Inflammatory macrophage (primary cell): ENCODE results near the gene PLA2G15.
"Not testable (repeated sequence)": the region's sequence is repeated elsewhere in the genome, so short reads cannot be mapped to it uniquely, and the experiment has no call there.

Source experiments
- DNase-seq, 2 donors: peaks; one replicate each; pipeline ENCODE4 v3.0.0-alpha.2; 2020 to 2022

Gene PLA2G15

DNA sequence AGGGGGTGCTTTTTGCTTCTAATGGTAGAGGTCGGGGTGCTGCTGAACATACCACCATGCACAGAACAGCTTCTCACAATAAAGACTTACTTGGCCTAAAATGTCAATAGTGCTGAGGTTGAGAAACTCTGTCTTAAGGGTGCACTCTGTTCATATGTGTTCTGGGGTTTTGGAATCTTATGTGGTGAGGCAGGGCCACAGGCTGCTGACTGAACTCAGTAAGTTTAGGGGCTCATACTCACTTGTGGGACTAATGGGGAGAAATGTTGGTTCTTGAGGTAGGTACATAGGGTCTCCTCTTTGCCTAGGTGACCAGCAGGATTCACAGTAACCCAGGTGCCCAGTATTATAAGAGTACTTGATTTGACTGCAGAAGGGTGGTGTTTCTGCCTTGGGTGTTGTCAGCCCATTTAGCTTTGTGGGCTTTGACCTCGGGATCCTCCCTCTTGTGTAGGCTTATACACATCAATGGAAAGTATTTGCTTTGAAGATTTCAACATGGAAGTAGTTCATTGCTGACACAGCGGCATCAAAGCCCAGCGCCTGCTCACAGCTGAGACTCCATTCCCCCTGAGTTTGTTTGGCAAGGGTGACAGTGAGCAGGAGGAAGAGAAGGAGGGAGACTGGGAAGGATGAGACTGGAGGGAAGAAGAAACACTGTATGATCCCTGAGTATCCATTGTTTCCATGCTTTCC lies 36.3 kb downstream of the PLA2G15 start:
- no peak for DNase-seq

GRCh38 chr16:68282064-68282452 lies 36.9 kb downstream of the PLA2G15 start:
- DNase-seq, result no peak

DNA sequence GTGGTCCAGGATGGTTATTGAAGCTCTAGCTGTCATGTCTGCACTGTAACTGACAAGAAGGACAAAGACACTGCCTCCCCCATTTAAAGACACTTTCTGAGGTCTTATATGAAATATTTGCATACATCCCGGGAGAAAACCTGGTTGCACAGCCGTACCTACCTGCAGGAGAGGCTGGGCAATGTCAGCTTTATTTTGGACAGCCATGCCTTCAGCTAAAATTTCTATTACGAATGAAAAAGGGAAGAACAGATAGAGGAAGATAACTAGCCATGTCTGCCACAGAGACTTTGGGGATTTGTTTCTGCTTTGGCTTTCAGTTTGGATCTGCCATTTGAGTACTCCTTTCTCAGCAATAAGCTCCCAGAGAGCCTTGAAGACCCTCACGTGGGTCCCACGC lies 38.2 kb downstream of the PLA2G15 start:
- DNase-seq, result peak in 1 of 2 donors; percentile 4

DNA sequence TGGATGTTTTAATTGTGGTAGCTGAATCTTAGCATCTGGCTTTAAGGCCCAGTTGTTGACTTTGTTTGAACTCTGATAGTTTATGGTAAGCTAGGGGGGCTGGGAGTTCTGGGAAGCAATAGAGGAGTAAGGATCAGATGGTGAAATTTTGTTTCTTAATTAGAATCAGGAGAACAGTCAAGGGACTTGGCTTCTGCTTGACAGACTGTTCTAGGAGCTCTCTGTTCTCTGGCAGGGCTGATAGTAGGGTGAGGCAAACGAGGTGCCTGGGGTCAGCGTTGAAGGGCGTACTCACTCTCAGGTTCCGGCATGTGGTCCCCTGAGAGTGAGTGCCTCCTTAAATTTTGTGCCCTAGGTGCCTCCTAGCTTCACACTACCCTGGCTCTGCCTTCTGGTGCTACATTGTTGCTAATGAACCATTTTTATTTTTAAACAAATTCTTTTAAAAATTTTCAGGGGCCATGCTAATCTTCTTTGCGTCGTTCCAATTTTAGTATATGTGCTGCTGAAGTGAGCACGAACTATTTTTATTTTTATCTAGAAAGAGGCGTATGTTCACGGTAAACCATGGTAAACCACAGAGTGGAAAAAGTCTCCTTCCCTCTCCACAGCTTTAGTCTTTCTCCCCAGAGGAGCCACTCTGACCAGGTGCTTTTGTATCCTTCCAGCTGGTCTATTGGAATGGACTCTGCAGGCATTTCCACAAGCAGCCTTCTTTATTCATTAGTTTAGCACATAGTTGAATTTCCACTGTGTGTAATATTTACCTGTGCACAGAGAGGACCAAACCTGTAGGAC lies 38.8 kb downstream of the PLA2G15 start:
- DNase-seq, result no peak

GRCh38 chr16:68284847-68285246 lies 39.7 kb downstream of the PLA2G15 start:
- DNase-seq, result peak; percentile 31 to 52

GRCh38 chr16:68285683-68286082 lies 40.5 kb downstream of the PLA2G15 start:
- no peak for DNase-seq

GRCh38 chr16:68286153-68287074 lies 41.2 kb downstream of the PLA2G15 start:
- DNase-seq, result peak; percentile 36 to 52

- peak in 1 of 2 donors; percentile 40 for DNase-seq
Observed at GRCh38 chr16:68287276-68288251, 42.4 kb downstream of the PLA2G15 start.

- DNase-seq, result no peak
Observed at GRCh38 chr16:68288252-68288650, 43.1 kb downstream of the PLA2G15 start.

DNA sequence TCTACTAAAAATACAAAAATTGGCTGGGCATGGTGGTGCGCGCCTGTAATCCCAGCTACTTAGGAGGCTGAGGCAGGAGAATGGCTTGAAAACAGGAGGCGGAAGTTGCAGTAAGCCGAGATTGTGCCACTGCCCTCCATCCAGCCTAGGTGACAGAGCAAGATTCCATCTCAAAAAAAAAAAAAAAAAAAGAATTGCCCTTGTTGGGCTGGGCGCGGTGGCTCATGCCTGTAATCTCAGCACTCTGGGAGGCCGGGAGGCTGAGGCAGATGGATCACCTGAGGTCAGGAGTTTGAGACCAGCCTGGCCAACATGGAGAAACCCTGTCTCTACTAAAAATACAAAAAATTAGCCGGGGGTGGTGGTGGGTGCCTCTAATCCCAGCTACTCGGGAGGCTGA lies 43.6 kb downstream of the PLA2G15 start:
- DNase-seq, result not testable (repeated sequence)

GRCh38 chr16:68289202-68289601 lies 44.0 kb downstream of the PLA2G15 start:
- no peak for DNase-seq

DNA sequence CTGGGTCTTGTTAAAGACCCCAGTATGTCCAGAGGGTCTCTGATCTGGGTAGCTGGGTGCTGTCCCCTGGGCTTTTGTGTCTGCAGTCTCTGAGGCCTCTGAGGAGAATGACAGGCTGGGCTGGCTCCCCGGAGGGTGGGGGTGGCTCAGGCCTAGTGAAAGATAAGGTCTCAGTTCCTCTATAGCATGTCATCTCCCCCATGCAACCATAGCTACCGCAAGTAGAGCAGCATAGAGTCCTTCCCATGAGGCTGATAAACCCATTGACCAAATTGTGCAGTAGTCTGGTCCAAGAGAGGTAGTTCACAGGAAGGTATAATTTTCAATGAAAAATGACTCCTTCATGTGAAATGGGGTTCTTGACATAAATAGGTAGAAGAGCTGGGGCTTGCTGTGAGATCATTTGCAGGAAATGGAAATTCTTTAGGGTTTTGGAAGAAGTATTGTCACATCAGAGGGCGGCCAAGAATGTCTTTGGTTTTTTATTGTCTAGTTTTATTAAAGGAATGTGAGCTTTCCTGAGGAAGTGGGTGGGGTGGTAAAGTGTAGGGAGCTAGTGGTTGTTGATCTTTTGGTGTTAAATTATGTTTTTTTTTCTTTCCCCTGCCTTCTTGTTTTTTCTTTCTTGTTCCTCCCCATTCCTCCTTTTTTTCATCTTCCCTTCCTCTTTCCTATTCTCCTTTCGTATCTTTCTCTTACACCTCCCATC lies 44.6 kb downstream of the PLA2G15 start:
- peak; percentile 22 to 61 for DNase-seq

DNA sequence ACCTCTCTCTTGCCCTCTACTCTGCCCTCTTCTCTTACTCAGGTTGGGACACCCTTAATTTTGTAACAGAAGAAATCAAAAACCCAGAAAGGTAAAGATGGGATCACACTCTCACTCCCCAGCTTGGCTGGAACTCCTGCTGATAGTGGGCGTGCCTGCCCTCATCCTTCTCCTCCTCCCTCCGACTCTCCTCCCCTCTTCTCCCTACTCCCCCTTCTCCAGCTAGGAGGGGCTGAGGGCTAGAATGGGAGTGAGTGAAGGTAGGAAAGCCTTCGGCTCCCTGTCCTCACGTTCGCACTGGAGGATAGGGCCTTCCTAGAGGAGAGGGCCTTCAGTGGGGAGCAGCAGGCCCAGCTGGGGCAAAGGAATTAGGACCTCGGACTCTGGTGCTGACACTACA lies 45.3 kb downstream of the PLA2G15 start:
- no peak for DNase-seq

DNA sequence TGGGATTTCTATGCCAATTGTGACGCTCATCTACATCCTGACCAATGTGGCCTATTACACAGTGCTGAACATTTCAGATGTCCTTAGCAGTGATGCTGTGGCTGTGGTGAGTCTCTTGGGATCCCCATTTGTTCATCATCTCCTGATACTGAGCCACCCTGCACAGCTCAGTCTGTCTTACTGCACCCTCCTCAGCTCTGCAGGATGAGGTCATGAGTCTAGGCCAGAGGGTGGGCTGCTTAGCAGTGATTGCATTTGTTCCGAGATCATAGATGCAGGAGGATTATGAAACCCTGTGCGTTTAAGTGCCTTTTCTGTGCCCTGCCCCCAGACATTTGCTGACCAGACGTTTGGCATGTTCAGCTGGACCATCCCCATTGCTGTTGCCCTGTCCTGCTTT lies 46.1 kb downstream of the PLA2G15 start:
- no peak for DNase-seq

DNA sequence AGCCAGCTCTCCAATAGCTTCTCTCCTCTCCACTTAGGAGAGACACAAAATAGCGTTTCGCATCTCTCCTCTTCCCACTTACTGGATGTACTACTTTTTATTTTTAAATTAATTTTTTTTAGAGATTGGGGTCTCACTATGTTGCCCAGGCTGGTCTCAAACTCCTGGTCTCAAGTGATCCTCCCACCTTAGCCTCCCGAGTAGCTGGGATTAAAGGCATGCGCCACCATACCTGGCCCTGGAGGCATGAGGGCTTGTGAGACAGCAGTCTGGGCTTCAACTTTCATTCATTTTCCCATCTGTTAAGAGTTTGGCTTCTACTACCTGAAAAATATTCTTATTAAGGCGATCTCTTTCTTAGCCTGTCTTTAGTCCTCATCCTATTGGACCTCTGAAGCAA lies 47.3 kb downstream of the PLA2G15 start:
- DNase-seq, result no peak

GRCh38 chr16:68296291-68296690 lies 51.1 kb downstream of the PLA2G15 start:
- DNase-seq, result no peak

DNA sequence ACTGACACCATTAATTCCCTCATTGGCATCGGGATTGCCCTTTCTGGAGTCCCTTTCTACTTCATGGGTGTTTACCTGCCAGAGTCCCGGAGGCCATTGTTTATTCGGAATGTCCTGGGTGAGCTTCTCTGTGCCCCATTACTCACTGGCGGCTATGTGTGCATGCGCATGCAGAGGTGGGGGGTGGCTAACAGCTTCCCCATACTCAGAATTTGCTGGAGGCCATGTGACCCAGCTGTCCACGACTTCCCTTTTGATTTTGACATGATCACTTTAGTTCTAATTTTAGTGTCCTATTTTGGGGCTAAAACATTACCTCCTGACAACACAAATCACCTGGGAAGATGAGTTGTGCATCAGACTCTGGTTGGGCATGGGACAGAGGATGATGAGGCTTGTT lies 51.5 kb downstream of the PLA2G15 start:
- peak; percentile 70 to 82 for DNase-seq

GRCh38 chr16:68297908-68298307 lies 52.7 kb downstream of the PLA2G15 start:
- no peak for DNase-seq

GRCh38 chr16:68298312-68298711 lies 53.1 kb downstream of the PLA2G15 start:
- DNase-seq, result no peak

DNA sequence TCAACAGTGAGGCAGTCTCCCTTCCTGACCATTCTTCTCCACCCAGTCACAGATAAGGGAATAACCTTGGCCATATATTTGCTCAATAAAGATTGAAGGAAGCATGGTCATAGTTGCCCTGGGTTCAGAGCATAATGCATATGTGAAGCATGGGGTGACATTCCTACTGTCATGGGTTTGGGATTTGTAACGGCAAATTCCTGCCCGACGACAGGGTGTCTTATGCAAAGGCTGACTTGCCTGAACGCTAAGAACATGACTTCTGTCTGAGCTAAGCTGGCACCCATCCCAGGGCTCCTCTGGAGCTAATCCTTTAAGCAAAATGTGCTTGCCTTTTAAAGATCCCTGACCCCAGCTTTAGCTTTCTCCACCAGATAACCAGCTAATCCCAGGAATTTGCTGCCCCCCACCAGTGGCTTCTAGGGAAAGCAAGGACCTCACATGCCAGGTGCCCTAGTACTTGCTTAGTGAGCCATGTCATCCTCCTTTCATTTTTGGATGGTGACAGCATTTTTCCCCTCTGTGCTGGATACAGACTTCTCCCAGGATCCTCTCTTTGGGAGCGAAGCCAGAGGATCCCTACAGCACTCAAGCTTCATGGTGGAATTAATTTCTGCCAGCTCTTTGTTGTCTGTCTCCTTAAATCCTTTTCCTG lies 53.9 kb downstream of the PLA2G15 start:
- no peak for DNase-seq
